Left kidney (tissue), 8 donors: ENCODE results near the gene CD160. TPM values are rescaled to one million over a fixed set of nuclear protein-coding genes. Genes with fewer than 3 reads are reported as not detected.
"Not testable (repeated sequence)": the region's sequence is repeated elsewhere in the genome, so short reads cannot be mapped to it uniquely, and the experiment has no call there.

Experiments
- DNase-seq: peaks from one replicate; pipeline ENCODE4 v3.0.0-alpha.2; 2013
- long read RNA-seq, 8 donors: transcript quantifications; one replicate each; lab custom pipeline, GENCODE V29; 2026
- polyA plus RNA-seq: library from polyadenylated mRNA; unstranded; fragments of 120-200 nt; gene quantifications from one replicate; pipeline ENCODE4 v1.2.1, GENCODE V29; 2013; ENCODE audit not compliant: insufficient read length

CD160 gene
- polyA plus RNA-seq = 3.5 TPM
- long read RNA-seq, donor 1, partial matches to known transcripts = 28 of 28 reads
- long read RNA-seq, donor 1, other reads (novel, unspliced or antisense) = 0 of 28 reads
- long read RNA-seq, donor 2 = 0 reads
- long read RNA-seq, donor 3, partial matches to known transcripts = 6 of 6 reads
- long read RNA-seq, donor 3, other reads (novel, unspliced or antisense) = 0 of 6 reads
- long read RNA-seq, donor 4 = 0 reads
- long read RNA-seq, donor 5 = 0 reads
- long read RNA-seq, donor 6 = 0 reads
- long read RNA-seq, donor 7 = 0 reads
- long read RNA-seq, donor 8 = 0 reads

DNA sequence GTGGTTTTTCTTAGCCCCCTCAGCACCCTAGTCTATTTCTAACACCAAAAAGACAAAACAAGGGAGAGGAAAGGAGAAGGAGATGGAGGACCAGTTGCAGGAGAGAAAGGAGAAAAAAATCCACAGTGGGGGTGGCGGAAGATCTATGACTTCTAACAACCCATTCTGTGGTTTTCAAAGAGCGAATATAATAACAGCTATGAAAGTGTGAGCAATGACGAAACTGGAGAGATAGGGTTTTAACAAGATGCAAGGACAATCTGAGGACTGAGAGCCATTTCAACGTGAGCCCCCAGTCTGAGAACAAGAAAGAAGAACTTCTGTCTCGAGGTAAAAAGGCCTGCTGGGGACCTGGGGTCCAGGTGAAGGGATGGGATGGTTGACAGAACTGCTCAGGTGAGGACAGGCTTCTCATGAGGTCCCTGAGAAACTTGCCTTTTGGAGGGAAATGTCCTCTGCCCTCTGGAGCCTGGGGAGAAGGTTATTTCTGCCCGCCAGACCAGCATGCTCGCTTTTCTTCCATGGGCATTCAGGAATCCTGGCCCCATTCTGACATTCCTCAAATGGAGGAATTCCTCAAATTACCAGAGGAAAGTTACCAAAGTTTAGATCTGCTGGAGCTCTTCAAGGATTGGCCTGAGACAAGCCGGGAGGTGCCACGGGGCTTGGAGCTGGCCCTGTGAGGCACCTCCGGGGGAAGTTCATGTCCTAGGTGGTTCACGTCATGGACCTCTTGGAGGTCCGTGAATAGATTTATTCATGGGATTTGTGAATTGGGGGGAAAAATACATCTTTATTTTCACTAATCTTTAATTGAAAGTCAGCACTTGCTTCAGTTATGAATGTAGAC is at the start of gene CD160:
Gene CD160, plus strand, starts transcription at position 270 of the 850 bp plus-strand sequence. CDS start 8,829 bp downstream, outside the sequence.
- no peak for DNase-seq

DNA sequence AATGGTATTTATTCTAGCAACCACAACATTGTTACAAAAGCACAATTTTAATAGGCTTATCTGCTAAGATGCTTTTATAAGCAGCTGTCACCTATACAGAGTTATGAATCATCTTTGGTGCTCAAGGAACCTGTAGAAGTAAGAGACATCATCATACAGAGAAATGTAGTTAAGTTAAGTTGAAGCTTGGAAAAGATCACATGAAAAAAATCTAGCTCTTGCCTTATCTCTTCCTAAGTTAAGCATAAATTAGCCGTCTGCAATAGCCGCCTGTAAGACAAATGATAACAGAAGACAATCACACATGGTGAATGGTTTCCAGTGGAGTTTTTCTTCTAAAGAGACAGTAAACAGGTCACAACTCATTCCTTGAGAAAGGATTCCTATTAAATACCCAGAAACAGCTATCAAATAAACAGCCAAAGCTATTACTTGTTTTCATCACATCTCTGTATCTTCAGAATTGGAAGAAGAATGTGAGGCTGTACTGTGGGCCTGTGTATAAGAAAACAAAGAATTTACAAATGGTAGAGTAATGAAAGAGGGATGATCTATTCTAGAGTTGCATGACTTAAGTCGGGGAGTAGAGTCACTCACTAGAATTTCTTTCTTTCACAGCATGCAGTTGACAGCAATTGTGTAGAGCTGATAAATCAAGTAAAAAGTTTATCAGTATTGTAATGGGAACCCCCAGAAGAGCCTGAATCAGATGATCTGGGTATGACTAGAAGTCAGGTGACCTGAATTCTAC is 48.1 kb upstream of the CD160 start:
- DNase-seq = not testable (repeated sequence)

DNA sequence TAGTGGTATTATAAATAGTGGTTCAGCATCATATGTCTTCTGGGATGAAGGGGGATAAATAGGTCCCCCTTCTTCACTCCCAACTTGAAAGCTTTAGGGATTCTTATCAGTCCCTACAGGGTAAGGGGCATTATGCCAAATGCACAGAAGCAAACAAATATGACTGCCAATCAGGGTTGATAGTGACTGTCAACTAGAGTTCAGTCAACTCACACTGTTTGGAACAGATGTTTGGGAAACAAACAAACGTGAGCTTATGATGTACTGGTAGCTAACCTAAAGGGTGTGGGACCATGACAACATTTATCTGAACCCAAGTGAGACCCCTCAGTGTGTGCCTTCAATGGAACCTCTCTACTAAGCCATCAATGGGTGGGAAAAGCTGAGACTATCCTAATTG is 46.1 kb upstream of the CD160 start:
- not testable (repeated sequence) for DNase-seq

- not testable (repeated sequence) for DNase-seq
These were observed 34.4 kb upstream of the CD160 start for GRCh38 chr1:145684858-145685257.

DNA sequence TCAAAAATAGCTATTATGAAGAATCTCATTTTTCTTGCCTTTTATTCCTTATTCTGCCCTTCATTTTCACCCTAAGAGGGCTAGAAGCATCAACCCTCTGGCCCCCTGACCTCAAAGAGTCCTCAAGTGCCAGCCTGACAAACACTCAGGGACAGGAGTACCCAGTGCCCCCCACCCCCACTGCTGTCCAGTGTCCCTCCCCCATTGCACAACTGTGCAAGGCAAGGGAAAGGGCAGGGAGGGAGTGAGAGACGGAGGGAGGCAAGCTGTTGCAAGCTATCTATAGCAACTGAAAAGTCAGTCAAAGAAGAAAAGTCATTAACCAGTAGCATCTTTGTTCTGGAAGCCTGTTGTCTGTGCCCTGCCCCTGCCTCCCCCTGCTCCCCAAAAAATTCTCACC is 33.2 kb upstream of the CD160 start:
- not testable (repeated sequence) for DNase-seq

DNA sequence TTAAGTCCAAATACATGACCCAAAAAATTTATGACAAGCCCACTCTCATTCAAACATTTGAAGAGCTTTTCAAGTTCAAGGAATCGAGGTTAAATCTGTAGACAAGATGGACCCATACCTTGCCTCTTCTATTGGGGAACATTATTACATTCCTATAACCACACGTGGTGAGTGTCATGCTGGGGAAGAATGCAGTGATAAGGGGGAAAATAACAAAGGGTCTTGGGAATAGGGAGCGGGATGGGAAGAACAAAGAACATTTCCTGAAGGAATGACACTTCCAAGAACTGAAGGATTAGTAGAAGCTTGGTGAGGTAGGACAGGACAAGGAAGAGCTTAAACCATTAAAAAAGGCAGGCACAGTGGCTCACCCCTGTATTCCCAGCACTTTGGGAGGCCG is 31.0 kb upstream of the CD160 start:
- no peak for DNase-seq

- DNase-seq = no peak
These were observed 30.4 kb upstream of the CD160 start for GRCh38 chr1:145688924-145689323.

- DNase-seq = no peak
These were observed 29.4 kb upstream of the CD160 start for GRCh38 chr1:145689922-145690321.

GRCh38 chr1:145690587-145691558 is 28.4 kb upstream of the CD160 start:
- DNase-seq = no peak

GRCh38 chr1:145692785-145693443 is 26.4 kb upstream of the CD160 start:
- no peak for DNase-seq

- DNase-seq = no peak
These were observed 23.3 kb upstream of the CD160 start for GRCh38 chr1:145695821-145696629.

- no peak for DNase-seq
These were observed 22.7 kb upstream of the CD160 start for GRCh38 chr1:145696630-145696960.

DNA sequence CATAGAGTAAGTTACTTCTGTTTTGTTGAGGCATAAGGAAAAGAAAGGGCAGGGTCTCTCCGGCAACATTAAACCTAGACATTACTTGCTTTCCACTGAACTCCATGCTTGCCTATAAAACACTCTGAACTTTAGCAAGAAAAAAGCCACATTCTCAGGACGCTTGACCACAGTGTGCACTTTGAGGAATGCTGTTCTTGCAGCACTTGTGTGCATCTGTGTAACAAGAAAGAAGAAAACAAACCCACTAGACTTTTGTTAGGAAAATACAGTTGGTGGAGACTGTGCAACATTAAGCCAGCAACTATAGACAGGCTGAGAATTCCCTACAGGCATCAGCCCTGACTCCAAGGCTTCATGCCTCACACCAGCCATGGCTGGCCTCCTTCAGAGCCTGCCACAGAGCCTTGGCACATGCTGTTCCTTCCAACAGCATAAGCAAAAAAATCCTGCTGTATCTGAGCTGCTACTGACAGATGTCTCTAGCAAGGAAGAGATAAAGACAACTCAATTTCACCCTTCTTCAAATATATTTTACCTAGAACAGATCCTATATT is 17.9 kb upstream of the CD160 start:
- no peak for DNase-seq

DNA sequence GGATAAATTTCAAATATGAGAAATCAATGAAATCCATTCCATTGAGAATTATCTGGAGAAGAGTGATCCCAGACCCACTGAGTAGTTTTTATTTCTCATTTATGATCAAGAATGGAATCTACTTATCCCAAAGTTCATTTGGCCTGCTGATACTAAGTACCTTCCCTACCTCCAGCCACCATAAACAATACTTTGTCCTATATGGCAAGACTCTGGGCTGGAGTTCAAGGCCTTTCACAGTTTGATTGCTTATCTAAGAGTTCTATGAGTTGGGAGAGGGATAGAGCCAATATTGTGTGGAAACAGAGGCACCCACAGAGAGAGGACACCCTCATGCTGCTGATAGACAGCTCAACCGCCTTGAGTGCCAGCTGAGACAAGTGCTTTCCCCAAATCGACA is 17.2 kb upstream of the CD160 start:
- DNase-seq = no peak

DNA sequence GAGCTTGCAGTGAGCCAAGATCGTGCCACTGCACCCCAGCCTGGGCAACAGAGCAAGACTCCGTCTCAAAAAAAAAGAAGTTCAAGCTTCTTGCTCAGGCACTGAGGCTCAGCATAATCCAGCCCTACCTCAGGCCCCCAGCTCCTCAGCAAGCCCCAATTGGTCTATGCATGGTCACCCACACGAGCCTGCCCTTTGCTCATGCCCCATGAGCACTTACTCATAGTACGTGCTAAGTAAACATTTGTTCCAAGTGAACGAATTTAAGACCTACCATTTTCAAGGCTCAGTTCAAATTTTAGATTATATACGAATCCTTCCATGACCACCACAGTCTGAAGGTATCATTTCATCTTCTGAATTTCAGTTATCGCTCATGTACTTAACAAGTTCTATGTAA is 16.5 kb upstream of the CD160 start:
- DNase-seq = no peak

GRCh38 chr1:145705622-145706021 is 13.7 kb upstream of the CD160 start:
- no peak for DNase-seq

DNA sequence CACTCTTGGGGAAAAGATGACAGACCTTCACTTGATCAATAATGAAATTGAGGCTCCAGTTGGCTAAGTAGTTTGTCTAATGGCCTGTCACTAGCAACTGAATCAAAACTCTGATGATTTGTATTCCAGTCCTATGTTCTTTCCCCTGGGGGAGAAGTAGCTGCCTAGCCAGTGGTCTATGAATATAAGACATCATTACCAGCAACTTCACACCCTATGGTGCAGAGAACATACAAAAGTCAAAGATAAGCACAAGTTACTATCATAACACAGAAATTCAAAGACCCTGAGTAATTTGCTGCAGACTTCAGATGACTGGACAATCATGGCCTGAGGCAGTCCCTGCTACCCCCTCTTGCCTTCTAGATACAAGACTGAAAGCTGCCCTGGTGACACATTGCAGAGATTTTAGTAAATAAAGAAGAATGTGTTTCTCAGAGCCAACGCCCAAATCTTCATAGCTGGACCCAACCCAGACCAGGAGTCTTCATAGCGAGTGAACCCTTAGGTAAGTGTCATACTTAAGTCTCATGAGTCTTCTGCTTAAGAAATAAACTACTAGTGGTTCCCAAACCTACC is 13.1 kb upstream of the CD160 start:
- no peak for DNase-seq

- no peak for DNase-seq
These were observed 12.0 kb upstream of the CD160 start, which contains the start of gene PDZK1 for GRCh38 chr1:145707183-145707867. Gene PDZK1, minus strand, starts transcription at chr1:145707368. Its CDS starts 19,347 bp downstream, at chr1:145688021.

- DNase-seq = no peak
These were observed 11.2 kb upstream of the CD160 start for GRCh38 chr1:145708063-145708462.
